ENCODE results near the gene HMCN1.

The HMCN1 gene

GRCh38 chr1:185733818-185734735, at the start of gene HMCN1:
TSS of gene HMCN1 (plus strand) at chr1:185734391. CDS start at chr1:185734780, 389 bp downstream.
- no peak for DNase-seq

GRCh38 chr1:185686821-185687778, 47.1 kb upstream of the HMCN1 start:
- DNase-seq, result no peak

GRCh38 chr1:185690527-185690926, 43.7 kb upstream of the HMCN1 start:
- no peak for DNase-seq

DNA sequence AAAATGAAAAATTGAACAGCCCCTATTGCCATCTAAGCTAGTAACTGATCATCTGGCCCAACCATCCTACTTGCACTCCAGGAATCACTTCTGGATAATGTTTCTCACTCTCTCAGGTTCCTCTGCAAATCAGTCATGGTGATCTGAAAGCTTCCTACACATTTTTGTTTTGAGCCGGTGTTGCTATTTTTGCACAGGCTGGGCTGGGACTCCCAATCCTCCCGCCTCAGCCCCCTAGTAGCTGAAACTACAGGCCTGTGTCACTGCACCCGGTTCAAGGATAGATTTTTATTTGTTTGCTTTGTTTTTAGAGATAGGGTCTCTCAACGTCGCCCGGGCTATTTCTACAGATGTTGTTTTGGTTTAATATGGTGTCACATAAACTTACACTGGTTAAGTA, 40.5 kb upstream of the HMCN1 start:
- no peak for DNase-seq

DNA sequence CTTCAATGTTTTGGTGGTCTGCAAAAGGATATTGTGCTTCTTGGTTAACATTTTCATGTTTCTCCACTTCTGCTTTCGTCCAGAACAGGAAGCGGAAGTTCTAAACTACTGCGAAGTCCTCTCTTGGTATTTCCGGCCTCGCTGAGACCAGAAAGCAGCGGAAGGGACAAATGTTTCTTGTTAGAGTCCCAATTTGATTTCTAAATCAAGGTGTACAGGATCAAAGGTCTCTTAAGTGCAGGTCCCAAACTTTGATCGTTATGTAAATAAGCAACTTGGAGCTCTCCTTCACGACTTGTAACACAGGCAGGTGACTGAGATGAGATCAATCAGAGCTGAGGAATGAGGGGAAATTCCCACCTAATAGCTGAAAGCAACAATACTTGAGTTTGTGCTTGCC, 40.1 kb upstream of the HMCN1 start:
- DNase-seq, result peak; percentile 27

DNA sequence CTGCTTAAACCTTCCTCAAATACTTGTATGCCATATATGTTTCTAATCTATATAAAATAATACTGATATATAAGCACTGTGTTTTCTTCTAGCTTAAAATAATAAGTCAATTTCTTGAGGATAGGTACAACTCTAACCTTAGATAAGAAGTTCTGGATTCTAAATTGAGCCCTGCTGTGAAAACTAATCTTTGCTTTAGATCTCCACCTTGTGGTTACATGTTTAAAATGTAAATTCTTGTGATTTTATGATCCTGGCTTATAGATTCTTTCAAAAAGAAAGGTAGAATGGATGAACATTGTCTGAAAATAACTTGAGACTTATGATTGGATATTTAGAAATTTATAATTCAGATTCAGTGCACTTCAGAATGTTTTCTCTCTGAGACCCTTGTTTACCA, 38.9 kb upstream of the HMCN1 start:
- DNase-seq, result no peak

- DNase-seq, result no peak
These were observed 37.6 kb upstream of the HMCN1 start for GRCh38 chr1:185696422-185697150.

- no peak for DNase-seq
These were observed 34.3 kb upstream of the HMCN1 start for GRCh38 chr1:185699874-185700273.

DNA sequence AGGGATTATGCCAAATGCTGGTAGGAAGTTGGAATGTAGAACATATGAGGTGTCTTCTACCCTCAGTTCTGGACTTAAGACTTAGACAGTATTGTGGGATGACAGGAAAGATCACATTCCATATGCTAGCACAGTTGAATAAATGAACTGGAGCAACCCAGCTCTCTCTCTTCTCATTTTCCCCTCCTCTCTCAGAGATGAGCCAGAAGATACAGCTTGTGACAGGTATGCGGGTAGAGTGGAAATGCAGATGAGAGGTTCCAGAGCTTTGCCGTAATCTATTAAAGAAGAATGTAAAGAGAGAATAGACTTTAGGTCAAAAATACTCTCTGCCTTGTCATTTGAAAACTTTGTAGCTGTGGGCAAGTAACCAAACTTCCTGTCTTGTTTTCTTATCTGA, 32.5 kb upstream of the HMCN1 start:
- DNase-seq, result no peak

DNA sequence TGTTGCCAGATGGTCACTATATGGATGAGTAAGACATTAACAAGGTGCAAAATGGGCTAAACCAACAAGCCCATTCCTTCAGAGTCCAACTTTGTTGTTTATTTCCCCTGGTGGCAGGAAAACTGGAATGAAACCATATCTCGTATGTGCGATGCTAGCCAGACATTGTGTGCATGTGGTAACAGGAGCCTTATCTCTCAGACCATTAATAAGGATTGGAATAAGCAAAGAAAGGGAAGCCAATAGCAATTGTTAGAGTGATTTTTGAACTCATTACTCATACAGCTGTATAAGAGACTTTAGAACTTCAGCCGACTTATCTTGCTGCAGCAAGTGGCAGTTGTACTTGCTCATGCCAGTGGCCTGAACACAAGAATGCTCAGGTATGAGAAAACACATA, 30.0 kb upstream of the HMCN1 start:
- no peak for DNase-seq

DNA sequence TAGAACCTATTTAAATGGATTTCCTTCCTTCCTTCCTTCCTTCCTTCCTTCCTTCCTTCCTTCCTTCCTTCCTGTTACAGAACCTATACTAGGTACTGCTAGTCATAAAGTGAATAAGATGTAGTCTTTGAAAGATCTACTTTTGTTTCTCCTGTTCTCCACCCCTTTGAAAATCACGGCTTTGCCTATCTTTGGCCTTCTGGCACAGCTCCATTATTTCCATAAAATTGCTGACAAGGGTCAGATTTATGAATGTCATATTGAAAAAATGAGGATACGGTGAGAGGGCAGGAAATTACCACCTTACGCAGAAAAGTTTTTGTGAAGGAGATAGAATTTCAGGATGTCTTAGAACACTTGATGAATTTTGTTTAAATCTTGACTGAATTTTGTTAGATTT, 18.1 kb upstream of the HMCN1 start:
- no peak for DNase-seq

GRCh38 chr1:185719021-185719420, 15.2 kb upstream of the HMCN1 start:
- no peak for DNase-seq

DNA sequence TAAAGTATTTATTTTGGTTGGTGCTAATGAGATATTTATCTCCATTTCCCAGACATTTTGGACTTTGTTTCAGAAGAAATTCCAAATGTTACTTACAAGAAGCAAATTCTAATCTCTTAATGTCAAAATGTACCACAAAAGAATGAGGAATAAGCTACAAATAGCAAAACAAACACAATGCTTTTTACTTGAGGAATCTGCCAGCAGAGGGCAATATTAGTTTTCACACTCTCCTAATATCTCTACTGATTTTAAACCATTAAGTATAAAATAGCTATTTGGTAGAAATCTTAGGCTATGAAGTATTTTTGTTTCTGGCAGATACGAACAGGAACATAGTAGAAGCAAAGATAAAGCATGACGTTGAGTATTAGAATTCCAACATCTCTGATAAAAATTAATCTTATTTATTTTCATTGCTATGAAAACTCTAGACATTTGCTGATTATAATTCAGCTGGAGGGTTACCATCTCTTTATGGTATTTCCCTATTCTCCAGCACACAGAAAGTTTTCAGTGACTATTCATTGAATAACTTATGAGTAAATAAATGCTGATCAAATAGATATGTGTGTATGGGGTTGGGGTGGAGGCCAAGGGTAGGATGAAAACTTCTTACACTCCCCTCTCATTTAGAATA, 13.4 kb upstream of the HMCN1 start:
- DNase-seq, result no peak

DNA sequence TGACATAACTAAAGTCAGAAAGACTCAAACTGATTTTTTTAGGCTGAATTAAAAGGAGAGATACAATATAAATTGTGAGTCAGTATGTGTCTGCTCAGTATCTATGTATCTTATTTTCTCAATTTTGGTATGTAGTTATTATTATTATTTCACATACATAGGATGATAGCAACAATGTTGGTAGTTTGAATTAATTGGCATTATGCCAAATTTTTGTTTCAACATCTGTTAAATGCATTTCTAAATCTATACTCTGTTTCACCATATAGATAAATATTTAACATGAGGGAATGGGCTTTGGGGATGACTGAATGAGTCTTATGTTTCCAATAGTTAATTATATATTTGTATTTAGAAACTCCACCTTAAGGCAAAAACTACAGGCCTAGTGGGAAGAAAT, 12.6 kb upstream of the HMCN1 start:
- DNase-seq, result no peak

GRCh38 chr1:185722098-185722497, 12.1 kb upstream of the HMCN1 start:
- DNase-seq, result no peak

- no peak for DNase-seq
These were observed 6.5 kb upstream of the HMCN1 start for GRCh38 chr1:185727726-185728125.

- no peak for DNase-seq
These were observed 2.7 kb upstream of the HMCN1 start for GRCh38 chr1:185731446-185731845.

- DNase-seq, result no peak
These were observed 1.2 kb upstream of the HMCN1 start for GRCh38 chr1:185732951-185733350.

DNA sequence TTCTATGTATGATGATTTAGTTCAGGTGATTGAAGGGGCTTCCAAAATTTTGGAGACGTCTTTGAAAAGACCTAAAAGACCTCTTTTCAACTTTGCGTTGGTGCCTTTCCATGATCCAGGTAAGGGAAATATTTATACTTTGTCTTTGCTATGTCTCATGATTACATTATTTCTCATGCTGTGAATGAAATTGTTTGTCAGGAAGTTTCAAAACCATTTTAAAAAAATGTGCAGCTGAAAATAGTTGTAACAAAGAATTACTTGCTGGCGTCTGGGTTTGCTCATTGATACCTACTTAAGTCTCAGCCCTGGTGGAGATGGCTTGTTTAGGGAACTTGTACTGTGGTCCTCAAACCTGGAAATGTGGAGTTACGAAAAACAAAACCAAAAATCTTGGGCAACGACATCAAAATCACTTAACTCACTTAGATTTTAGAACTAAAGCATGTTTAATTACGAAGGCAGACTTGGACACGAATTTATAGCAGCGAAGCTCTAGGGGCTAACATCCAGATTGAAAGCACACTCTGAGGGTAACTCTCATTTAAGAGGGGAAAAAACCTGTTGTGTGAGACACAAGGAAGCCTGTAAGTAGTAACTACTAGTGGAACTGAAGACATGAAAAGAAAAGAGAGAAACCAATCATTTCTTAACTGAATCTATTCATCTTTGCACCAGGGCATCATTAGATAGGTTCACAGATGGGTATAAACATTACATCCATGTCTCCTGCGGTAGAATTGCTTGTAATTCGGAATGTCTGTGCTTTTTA, 924 bp downstream of the HMCN1 start:
- DNase-seq, result no peak

- no peak for DNase-seq
These were observed 1.5 kb downstream of the HMCN1 start for GRCh38 chr1:185735701-185736064.

- DNase-seq, result no peak
These were observed 5.8 kb downstream of the HMCN1 start for GRCh38 chr1:185739967-185740366.

DNA sequence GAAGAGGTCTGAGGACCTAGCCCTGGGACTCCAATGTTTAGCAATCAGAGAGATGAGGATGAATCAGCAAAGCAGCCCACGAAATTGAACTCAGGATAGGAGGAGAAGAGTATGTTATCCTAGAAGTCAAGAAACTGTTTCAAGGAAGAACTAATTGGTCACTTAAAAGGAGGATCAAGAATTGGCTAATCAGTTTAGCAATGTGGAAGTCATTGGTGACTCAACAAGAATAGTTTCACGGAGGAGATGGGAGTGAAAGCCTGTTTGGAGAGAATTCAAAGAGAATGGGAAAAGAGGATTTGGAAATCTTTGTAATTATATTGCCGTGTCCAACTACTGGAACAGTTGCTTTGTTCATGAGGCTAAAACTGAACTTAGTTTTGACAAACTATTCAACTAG, 7.4 kb downstream of the HMCN1 start:
- no peak for DNase-seq
